ENCODE results near the gene SMG5. TPM values are rescaled to one million over a fixed set of nuclear protein-coding genes. Genes with fewer than 3 reads are reported as not detected.

Gene SMG5
- total and polyA plus RNA-seq, 2 donors (not counting 1 experiment from before 2014, with no cell fraction given): 53.5 to 77.0 TPM

DNA sequence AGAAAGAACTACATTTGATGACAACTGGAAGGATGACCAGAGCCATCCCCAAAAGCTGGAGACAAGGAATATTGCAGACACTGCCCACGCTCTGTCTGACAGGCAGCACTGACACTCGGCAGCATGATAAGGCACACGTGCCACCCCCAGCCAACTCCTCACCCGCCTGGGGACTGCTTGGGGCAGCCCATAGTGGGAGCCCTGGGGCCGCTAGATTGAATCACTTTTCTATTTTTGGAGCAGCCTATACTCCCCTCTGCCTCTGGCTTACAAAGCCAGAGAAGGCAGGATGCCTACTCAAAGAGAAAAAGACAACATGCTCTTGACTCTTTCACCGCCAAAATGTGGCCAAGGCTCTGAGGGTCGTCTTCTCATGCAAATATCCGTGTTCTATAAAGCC, 1.3 kb downstream of the SMG5 start:
- peak overlapping the region; percentile 80 for H3K4me2 ChIP-seq (replicated peaks; ENCODE audit: low read depth, low read length, poor library complexity, severe bottlenecking)
- ATAC-seq (ENCODE audit: low read depth) (no peak), DNase-seq (peak; percentile 42)
- H3K9ac ChIP-seq (ENCODE audit: low read length): peak overlapping the region; percentile 91
- peak overlapping the region in 4 of 5 experiments; percentile 74 to 96 (median 84) for H3K4me3 ChIP-seq (ENCODE audit: control extremely low read depth in 1 of 5, extremely low read depth in 1 of 5, insufficient read depth in 1 of 5, low read depth in 2 of 5, low read length in 4 of 5)
- intact Hi-C loops (cut with micrococcal nuclease): loop anchor here (5.0 kb wide), 1 partner anchor 1954 kb away; the partner anchor contains the start of gene ATP8B2
- 34% methylated on average over 8 of the region's 8 CpGs for WGBS (ENCODE audit: insufficient coverage)
- peak overlapping the region; percentile 86 for H2AFZ ChIP-seq (ENCODE audit: insufficient read depth, low read depth, low read length, poor library complexity, severe bottlenecking)
- CTCF ChIA-PET: interaction anchor here (1.1 to 1.5 kb wide), 3 partner anchors 10 to 228 kb away, joined by 3 to 5 read pairs (median 4); partner anchors contain the start of gene UBQLN4
- POLR2A ChIA-PET: interaction anchor here (0.6 to 2.8 kb wide), 3 partner anchors 9 to 117 kb away, joined by 5 to 9 read pairs (median 5); partner anchors contain the start of gene PMF1
- Mint-ChIP-seq H3K27me3 (no peaks in the 10 kb centered on the region), H3K4me1 (peaks cover 39% of the 10 kb centered on the region), H3K9me3 (ENCODE audit: insufficient read depth) (no peaks in the 10 kb centered on the region), H3K4me3 (peak overlapping the region; percentile 98), H3K27ac (peak overlapping the region; percentile 74)
- no peaks in the 10 kb centered on the region for H3K27me3 ChIP-seq (replicated peaks in 1 of 4; ENCODE audit: control extremely low read depth in 1 of 4, control insufficient read depth in 3 of 4, insufficient read depth in 4 of 4, low read length in 3 of 4)
- peak overlapping the region in 1 of 2 donors; percentile 89 for H3K27ac ChIP-seq (ENCODE audit: low read length in 2 of 2)
- peaks cover 20 to 28% of the 10 kb centered on the region in 2 donors for H3K4me1 ChIP-seq (ENCODE audit: control insufficient read depth in 2 of 2, insufficient read depth in 2 of 2, low read length in 2 of 2)
- H3K36me3 ChIP-seq (replicated peaks in 1 of 2; ENCODE audit: control extremely low read depth in 1 of 2, control insufficient read depth in 1 of 2, extremely low read depth in 1 of 2, insufficient read depth in 2 of 2, low read length in 1 of 2): peaks cover 0 to 32% of the 10 kb centered on the region in 2 experiments
- peaks cover 63% of the 10 kb centered on the region for H3K79me2 ChIP-seq (ENCODE audit: control insufficient read depth, insufficient read depth, low read length)
- TF ChIP-seq, protein P1, sequence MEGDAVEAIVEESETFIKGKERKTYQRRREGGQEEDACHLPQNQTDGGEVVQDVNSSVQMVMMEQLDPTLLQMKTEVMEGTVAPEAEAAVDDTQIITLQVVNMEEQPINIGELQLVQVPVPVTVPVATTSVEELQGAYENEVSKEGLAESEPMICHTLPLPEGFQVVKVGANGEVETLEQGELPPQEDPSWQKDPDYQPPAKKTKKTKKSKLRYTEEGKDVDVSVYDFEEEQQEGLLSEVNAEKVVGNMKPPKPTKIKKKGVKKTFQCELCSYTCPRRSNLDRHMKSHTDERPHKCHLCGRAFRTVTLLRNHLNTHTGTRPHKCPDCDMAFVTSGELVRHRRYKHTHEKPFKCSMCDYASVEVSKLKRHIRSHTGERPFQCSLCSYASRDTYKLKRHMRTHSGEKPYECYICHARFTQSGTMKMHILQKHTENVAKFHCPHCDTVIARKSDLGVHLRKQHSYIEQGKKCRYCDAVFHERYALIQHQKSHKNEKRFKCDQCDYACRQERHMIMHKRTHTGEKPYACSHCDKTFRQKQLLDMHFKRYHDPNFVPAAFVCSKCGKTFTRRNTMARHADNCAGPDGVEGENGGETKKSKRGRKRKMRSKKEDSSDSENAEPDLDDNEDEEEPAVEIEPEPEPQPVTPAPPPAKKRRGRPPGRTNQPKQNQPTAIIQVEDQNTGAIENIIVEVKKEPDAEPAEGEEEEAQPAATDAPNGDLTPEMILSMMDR (IDR thresholded peaks at IDR 0.05): no peak
- TF ChIP-seq EZH2 (IDR thresholded peaks at IDR 0.05; ENCODE audit: borderline replicate concordance, insufficient read depth, low read depth, low read length, poor library complexity, severe bottlenecking): no peak
- peaks cover 24% of the 10 kb centered on the region for H4K20me1 ChIP-seq (ENCODE audit: control insufficient read depth, insufficient read depth, low read length, poor library complexity, severe bottlenecking)
- H3K9me3 ChIP-seq (ENCODE audit: control extremely low read depth in 1 of 3, control insufficient read depth in 2 of 3, insufficient read depth in 1 of 3, low read length in 2 of 3): no peaks in the 10 kb centered on the region

GRCh38 chr1:156279837-156280236, 2.8 kb downstream of the SMG5 start:
- Mint-ChIP-seq H3K9me3 (ENCODE audit: insufficient read depth) (no peaks in the 10 kb centered on the region), H3K27ac (no peak overlapping the region), H3K4me1 (peaks cover 39% of the 10 kb centered on the region), H3K4me3 (peak overlapping the region; percentile 11), H3K27me3 (no peaks in the 10 kb centered on the region)
- WGBS (ENCODE audit: insufficient coverage): 80% methylated on average over 1 of the region's 3 CpGs
- H3K4me2 ChIP-seq (replicated peaks; ENCODE audit: low read depth, low read length, poor library complexity, severe bottlenecking): no peak overlapping the region
- no peak for TF ChIP-seq EZH2 (IDR thresholded peaks at IDR 0.05; ENCODE audit: borderline replicate concordance, insufficient read depth, low read depth, low read length, poor library complexity, severe bottlenecking)
- TF ChIP-seq, protein P1 (IDR thresholded peaks at IDR 0.05): no peak
- no peak overlapping the region for H2AFZ ChIP-seq (ENCODE audit: insufficient read depth, low read depth, low read length, poor library complexity, severe bottlenecking)
- H3K79me2 ChIP-seq (ENCODE audit: control insufficient read depth, insufficient read depth, low read length): peaks cover 63% of the 10 kb centered on the region
- intact Hi-C loops (cut with micrococcal nuclease): loop anchor here (5.0 kb wide), 1 partner anchor 1953 kb away; the partner anchor contains the start of gene ATP8B2
- ChIA-PET POLR2A (interaction anchor here (0.6 kb wide), 1 partner anchor 205 kb away, joined by 5 read pairs; no protein-coding TSS in a partner anchor), CTCF (interaction anchor here (1.1 to 1.4 kb wide), 4 partner anchors 9 to 59 kb away, joined by 3 to 5 read pairs (median 3); no protein-coding TSS in a partner anchor)
- DNase-seq (no peak), ATAC-seq (ENCODE audit: low read depth) (no peak)
- H3K9ac ChIP-seq (ENCODE audit: low read length): no peak overlapping the region
- H3K27ac ChIP-seq (ENCODE audit: low read length in 2 of 2): no peak overlapping the region
- H3K27me3 ChIP-seq (replicated peaks in 1 of 4; ENCODE audit: control extremely low read depth in 1 of 4, control insufficient read depth in 3 of 4, insufficient read depth in 4 of 4, low read length in 3 of 4): no peaks in the 10 kb centered on the region
- no peaks in the 10 kb centered on the region for H3K9me3 ChIP-seq (ENCODE audit: control extremely low read depth in 1 of 3, control insufficient read depth in 2 of 3, insufficient read depth in 1 of 3, low read length in 2 of 3)
- peaks cover 20 to 28% of the 10 kb centered on the region in 2 donors for H3K4me1 ChIP-seq (ENCODE audit: control insufficient read depth in 2 of 2, insufficient read depth in 2 of 2, low read length in 2 of 2)
- peaks cover 24% of the 10 kb centered on the region for H4K20me1 ChIP-seq (ENCODE audit: control insufficient read depth, insufficient read depth, low read length, poor library complexity, severe bottlenecking)
- H3K4me3 ChIP-seq (ENCODE audit: control extremely low read depth in 1 of 5, extremely low read depth in 1 of 5, insufficient read depth in 1 of 5, low read depth in 2 of 5, low read length in 4 of 5): no peak overlapping the region
- peaks cover 0 to 37% of the 10 kb centered on the region in 2 experiments for H3K36me3 ChIP-seq (replicated peaks in 1 of 2; ENCODE audit: control extremely low read depth in 1 of 2, control insufficient read depth in 1 of 2, extremely low read depth in 1 of 2, insufficient read depth in 2 of 2, low read length in 1 of 2)

All from B cell (primary cell).